ENCODE measurements around the gene SLC7A10.

The SLC7A10 gene

DNA sequence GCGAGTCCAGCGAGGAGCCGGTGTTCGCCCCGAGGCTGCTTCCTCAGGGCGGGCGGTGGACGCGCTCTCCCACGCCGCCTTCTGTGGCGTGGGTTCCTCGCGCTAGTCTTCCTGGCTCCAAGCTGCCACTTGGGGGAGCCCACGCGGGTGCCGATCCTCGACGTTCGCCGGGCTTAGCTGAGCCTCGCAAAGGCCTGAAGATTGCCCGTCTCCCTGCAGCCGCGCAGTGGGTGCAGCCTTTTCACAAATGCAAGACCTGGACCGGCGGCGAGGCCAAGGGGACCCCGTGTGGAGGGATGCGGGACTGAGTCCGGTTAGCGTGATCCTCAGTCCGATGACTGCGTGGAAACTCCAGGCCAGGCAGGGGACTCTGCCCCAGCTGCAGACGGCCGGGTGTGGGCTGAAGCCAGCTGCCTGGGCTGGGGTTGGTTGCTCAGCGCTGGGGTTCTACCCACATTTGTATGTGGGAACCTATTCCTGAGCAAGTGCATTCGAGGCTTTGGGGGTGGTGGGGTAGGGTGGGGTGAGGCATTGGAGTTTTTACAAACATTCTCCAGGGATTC lies 48.2 kb downstream of the SLC7A10 start:
- no peak for DNase-seq (ENCODE audit: low read depth)
- peak overlapping the region; percentile 50 for H3K4me3 ChIP-seq (ENCODE audit: low read depth, low read length)
- TF ChIP-seq CTCF (IDR thresholded peaks at IDR 0.05; ENCODE audit: low read depth, low read length, missing control alignments) = peak; percentile 38

DNA sequence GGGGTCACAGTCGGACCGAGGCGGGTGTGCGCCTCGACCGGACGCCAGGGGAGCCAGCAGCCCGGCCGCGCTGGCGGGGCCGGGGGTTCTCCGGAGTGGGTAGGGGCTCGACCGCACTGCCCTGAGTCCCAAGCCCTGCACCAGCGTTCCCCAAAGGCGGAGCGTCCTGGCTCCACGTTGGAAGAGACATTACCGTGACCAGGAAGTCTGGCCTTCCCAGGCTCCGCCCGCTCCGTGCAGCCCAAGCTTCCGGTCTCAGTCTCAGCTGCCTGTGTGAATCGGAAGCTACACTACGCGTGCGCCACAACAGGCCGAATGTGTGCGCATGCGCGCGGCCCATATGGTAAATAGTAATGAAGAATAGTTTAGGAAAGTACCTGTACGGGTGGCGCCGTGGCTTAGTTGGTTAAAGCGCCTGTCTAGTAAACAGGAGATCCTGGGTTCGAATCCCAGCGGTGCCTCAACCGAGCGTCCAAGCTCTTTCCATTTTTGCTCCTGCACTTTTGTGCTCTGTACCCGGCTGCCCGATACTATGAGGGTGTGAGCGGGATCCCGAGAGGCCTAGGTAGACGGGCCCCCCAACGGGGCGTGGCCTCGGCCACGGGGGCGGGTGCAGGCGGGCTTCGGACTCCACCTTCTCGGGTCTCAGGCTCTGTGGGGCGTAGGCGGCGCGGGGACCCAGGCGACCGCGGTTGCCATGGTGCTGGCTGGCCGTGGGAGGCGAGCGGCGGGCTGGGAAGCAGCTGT lies 48.8 kb downstream of the SLC7A10 start:
- peak overlapping the region; percentile 67 for H3K4me3 ChIP-seq (ENCODE audit: low read depth, low read length)
- peak; percentile 41 for TF ChIP-seq CTCF (IDR thresholded peaks at IDR 0.05; ENCODE audit: low read depth, low read length, missing control alignments)
- DNase-seq (ENCODE audit: low read depth) = peak; percentile 95

DNA sequence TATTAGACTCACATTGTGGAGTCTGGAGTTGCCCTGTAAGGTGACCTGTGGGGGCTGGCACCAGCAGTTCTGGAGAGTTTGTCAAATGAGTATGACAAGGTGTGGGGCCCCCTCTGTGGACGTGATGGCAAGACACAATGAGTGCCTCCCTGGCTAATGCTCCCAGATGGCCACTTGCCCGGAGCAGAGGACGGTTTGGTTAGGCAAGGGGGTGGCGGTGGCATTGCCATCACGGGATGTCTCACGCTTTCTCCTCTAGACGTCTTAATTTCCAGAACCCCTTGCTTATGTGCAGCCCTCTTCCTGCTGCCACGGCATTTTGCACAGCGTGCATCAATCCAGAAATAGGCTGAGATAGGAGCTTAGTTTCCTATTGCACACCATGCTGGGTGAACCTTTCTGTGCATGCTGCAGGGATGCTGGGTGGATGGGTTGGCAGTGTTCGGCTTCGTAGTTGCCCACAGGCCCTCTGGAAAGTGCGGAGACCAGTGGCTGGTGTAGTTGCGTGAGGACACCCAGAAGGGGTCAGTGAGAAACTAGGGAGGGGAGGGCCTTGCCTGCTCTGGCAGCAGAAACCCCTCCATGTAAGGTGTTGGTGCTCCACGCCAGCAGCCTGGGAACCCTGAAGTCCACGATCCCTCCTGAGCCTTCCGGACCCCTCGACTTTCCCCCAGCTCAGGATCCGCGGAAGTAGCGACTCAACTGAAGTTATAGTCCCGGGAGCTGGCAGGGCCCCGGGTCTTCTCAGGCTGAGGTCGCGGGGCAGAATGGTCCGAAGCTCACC lies 49.6 kb downstream of the SLC7A10 start:
- peak overlapping the region; percentile 67 for H3K4me3 ChIP-seq (ENCODE audit: low read depth, low read length)
- DNase-seq (ENCODE audit: low read depth) = peak; percentile 7
- no peak for TF ChIP-seq CTCF (IDR thresholded peaks at IDR 0.05; ENCODE audit: low read depth, low read length, missing control alignments)

- H3K4me3 ChIP-seq (ENCODE audit: low read depth, low read length) = peak overlapping the region; percentile 67; the same call in 1 of the 2 replicates
Observed at GRCh38 chr19:33175156-33175782, 50.4 kb downstream of the SLC7A10 start.

DNA sequence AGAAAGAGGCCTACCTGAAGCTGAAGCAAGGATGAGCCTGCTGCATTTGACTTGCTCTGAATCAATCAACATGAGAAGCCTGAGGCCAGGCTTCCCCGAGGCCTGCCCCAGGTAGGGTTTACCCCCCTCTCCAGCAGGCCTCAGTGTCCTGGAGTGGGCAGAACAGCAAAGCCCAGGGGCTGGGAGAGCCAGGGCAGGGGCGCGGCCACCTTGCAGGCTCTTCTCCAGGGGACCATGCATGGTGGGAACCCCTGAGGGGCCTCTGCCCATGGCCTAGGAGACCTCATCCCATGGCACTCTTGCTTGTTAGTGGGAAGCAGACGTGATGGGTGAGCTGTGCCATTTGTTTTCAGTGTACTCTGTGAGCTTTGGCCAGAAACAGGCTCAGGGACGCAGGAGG lies 51.5 kb downstream of the SLC7A10 start:
- no peak for DNase-seq (ENCODE audit: low read depth)
- H3K4me3 ChIP-seq (ENCODE audit: low read depth, low read length) = no peak overlapping the region
- TF ChIP-seq CTCF (IDR thresholded peaks at IDR 0.05; ENCODE audit: low read depth, low read length, missing control alignments) = no peak

More at GRCh38 chr19:33175156-33175782, 50.4 kb downstream of the SLC7A10 start:
- no peak for TF ChIP-seq CTCF (IDR thresholded peaks at IDR 0.05; ENCODE audit: low read depth, low read length, missing control alignments)
- DNase-seq (ENCODE audit: low read depth) = no peak

- no peak for DNase-seq (ENCODE audit: low read depth)
- TF ChIP-seq CTCF (IDR thresholded peaks at IDR 0.05; ENCODE audit: low read depth, low read length, missing control alignments) = no peak
- H3K4me3 ChIP-seq (ENCODE audit: low read depth, low read length) = no peak overlapping the region
Observed at GRCh38 chr19:33171916-33172359, 53.7 kb downstream of the SLC7A10 start.
